ENCODE results near the gene EFCAB14.

- TF ChIP-seq CTCF (IDR thresholded peaks at IDR 0.05) (no peak), POLR2A (IDR thresholded peaks at IDR 0.05) (no peak)
These were observed 64.9 kb downstream of the EFCAB14 start for GRCh38 chr1:46654012-46654411.
